ENCODE measurements around the gene MPHOSPH6. TPM values are rescaled to one million over a fixed set of nuclear protein-coding genes. Genes with fewer than 3 reads are reported as not detected.
"Not testable (repeated sequence)": the region's sequence is repeated elsewhere in the genome, so short reads cannot be mapped to it uniquely, and the experiment has no call there.

The MPHOSPH6 gene
- total RNA-seq, 1 donor from 2014 or later = 11.3 TPM

GRCh38 chr16:82147546-82147945, 22.5 kb downstream of the MPHOSPH6 start:
- H3K4me1 ChIP-seq = peaks cover 4% of the 10 kb centered on the region
- no peak overlapping the region for H3K27ac ChIP-seq (replicated peaks)
- intact Hi-C loops (cut with micrococcal nuclease) = no loop called here
- no peak for DNase-seq
- H3K9me3 ChIP-seq (replicated peaks) = no peaks in the 10 kb centered on the region
- no peak overlapping the region for H3K4me3 ChIP-seq
- H3K36me3 ChIP-seq = peaks cover 25% of the 10 kb centered on the region
- TF ChIP-seq, protein P1, sequence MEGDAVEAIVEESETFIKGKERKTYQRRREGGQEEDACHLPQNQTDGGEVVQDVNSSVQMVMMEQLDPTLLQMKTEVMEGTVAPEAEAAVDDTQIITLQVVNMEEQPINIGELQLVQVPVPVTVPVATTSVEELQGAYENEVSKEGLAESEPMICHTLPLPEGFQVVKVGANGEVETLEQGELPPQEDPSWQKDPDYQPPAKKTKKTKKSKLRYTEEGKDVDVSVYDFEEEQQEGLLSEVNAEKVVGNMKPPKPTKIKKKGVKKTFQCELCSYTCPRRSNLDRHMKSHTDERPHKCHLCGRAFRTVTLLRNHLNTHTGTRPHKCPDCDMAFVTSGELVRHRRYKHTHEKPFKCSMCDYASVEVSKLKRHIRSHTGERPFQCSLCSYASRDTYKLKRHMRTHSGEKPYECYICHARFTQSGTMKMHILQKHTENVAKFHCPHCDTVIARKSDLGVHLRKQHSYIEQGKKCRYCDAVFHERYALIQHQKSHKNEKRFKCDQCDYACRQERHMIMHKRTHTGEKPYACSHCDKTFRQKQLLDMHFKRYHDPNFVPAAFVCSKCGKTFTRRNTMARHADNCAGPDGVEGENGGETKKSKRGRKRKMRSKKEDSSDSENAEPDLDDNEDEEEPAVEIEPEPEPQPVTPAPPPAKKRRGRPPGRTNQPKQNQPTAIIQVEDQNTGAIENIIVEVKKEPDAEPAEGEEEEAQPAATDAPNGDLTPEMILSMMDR (IDR thresholded peaks at IDR 0.05; ENCODE audit: borderline replicate concordance) = no peak
- H3K27me3 ChIP-seq (ENCODE audit: low read depth) = no peaks in the 10 kb centered on the region

DNA sequence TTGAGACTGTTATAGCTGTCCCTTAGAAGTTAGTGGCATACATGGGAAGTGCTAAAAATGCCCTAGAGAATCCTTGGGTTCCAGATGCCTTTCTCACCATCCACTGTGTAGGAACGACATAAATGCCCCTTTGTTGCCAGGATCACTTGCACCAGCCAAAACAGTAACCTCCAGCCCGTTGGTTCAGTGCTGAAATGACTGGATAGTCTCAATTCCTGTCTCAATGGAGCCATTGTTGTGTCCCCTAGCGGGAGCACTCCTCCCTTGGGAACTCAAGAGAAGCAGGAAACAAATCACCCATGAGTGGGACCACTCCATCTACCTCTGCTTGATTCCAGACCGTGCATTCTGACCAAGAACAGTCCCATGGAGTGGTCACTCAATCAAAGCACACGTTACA, 23.1 kb downstream of the MPHOSPH6 start:
- no peaks in the 10 kb centered on the region for H3K4me1 ChIP-seq
- no peak overlapping the region for H3K27ac ChIP-seq (replicated peaks)
- peaks cover 25% of the 10 kb centered on the region for H3K36me3 ChIP-seq
- H3K4me3 ChIP-seq = no peak overlapping the region
- intact Hi-C loops (cut with micrococcal nuclease) = no loop called here
- H3K9me3 ChIP-seq (replicated peaks) = no peaks in the 10 kb centered on the region
- TF ChIP-seq, protein P1 (IDR thresholded peaks at IDR 0.05; ENCODE audit: borderline replicate concordance) = no peak
- no peak for DNase-seq
- H3K27me3 ChIP-seq (ENCODE audit: low read depth) = no peaks in the 10 kb centered on the region

- intact Hi-C loops (cut with micrococcal nuclease) = no loop called here
- Histone ChIP-seq H3K36me3 (peaks cover 25% of the 10 kb centered on the region), H3K27ac (replicated peaks) (no peak overlapping the region), H3K4me3 (no peak overlapping the region), H3K27me3 (ENCODE audit: low read depth) (no peaks in the 10 kb centered on the region), H3K4me1 (no peaks in the 10 kb centered on the region), H3K9me3 (replicated peaks) (no peaks in the 10 kb centered on the region)
- no peak for DNase-seq
- TF ChIP-seq, protein P1 (IDR thresholded peaks at IDR 0.05; ENCODE audit: borderline replicate concordance) = no peak
Measured at GRCh38 chr16:82146556-82146955, 23.5 kb downstream of the MPHOSPH6 start.

- H3K27ac ChIP-seq (replicated peaks); H3K36me3 ChIP-seq; intact Hi-C loops (cut with micrococcal nuclease); H3K9me3 ChIP-seq (replicated peaks); H3K4me3 ChIP-seq; DNase-seq; H3K27me3 ChIP-seq (ENCODE audit: low read depth): not testable (repeated sequence)
- H3K4me1 ChIP-seq = peaks cover 13% of the 10 kb centered on the region
Measured at GRCh38 chr16:82139286-82139571, 30.8 kb downstream of the MPHOSPH6 start.

DNA sequence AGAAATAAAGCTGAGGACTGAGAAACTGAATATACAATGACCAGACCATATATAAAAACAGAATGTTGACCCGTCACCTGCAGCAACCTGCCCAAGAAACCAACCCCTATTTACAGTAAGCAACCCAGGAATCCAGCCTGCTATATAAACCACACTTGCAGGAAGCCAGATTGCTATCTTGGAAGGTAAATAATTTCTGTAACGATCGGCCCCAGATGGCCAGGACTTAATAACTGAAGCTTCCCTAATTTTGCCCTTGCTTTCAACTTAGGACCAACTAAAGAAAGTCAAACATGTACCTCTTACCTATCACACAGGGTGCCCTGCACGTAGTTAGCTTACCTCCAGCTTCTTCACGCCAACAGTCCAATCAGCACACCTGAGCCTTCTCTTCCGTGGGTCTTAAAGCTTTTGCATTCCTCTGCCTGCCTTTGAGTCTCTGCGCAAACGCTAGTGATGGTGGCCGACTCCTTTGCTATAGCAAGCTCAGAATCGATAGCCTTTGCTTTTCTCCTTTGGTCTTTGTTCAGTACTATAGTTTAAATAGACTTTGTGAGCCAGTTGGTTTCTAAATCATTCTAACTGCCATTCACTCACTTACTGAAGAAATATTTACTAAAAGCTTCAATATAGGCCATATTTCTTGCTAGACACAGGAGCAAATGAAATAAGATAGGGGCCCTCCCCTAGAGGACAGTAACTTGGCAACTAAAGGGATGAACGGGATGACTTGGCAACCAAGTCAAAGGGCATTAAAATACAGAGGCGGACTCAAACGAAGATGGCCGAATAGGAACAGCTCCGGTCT, 31.3 kb downstream of the MPHOSPH6 start:
- TF ChIP-seq, protein P1 (IDR thresholded peaks at IDR 0.05; ENCODE audit: borderline replicate concordance) = no peak
- H3K4me3 ChIP-seq = no peak overlapping the region
- H3K9me3 ChIP-seq (replicated peaks) = no peaks in the 10 kb centered on the region
- intact Hi-C loops (cut with micrococcal nuclease) = no loop called here
- H3K27me3 ChIP-seq (ENCODE audit: low read depth) = no peaks in the 10 kb centered on the region
- DNase-seq = no peak
- H3K36me3 ChIP-seq = no peaks in the 10 kb centered on the region
- peaks cover 13% of the 10 kb centered on the region for H3K4me1 ChIP-seq
- no peak overlapping the region for H3K27ac ChIP-seq (replicated peaks)

- Histone ChIP-seq H3K4me1 (peaks cover 13% of the 10 kb centered on the region), H3K4me3 (no peak overlapping the region), H3K36me3 (no peaks in the 10 kb centered on the region), H3K27me3 (ENCODE audit: low read depth) (no peaks in the 10 kb centered on the region), H3K9me3 (replicated peaks) (no peaks in the 10 kb centered on the region), H3K27ac (replicated peaks) (no peak overlapping the region)
- TF ChIP-seq, protein P1 (IDR thresholded peaks at IDR 0.05; ENCODE audit: borderline replicate concordance) = no peak
- DNase-seq = no peak
- intact Hi-C loops (cut with micrococcal nuclease) = no loop called here
Measured at GRCh38 chr16:82137822-82138167, 32.2 kb downstream of the MPHOSPH6 start.

Measured in left ventricle myocardium inferior (tissue), 1 donor.